H9 (cell line): ENCODE measurements around the gene TRAF7. TPM values are rescaled to one million over a fixed set of nuclear protein-coding genes. Genes with fewer than 3 reads are reported as not detected.

Experiments used
- DNase-seq: peaks from one replicate; pipeline ENCODE4 v3.0.0-alpha.2; 2017
- H2AFZ ChIP-seq: one replicate; pipeline ENCODE4 v1.6.1; 2013; ENCODE audit warnings: mild to moderate bottlenecking, low read length, control low read depth, moderate library complexity
- H2AK5ac ChIP-seq: 2 replicates; pipeline ENCODE4 v1.6.1; 2013; ENCODE audit warnings: low read length, control low read depth, mixed read lengths; ENCODE audit not compliant: insufficient read length
- H2BK120ac ChIP-seq: one replicate; pipeline ENCODE4 v1.6.1; 2013; ENCODE audit warnings: low read depth, mild to moderate bottlenecking, low read length, control low read depth, inconsistent platforms; ENCODE audit not compliant: poor library complexity, severe bottlenecking
- H2BK12ac ChIP-seq: 2 replicates; pipeline ENCODE4 v1.6.1; 2013; ENCODE audit warnings: low read length, control low read depth, mixed read lengths, low read depth; ENCODE audit not compliant: insufficient read length
- H2BK15ac ChIP-seq: 2 replicates; pipeline ENCODE4 v1.6.1; 2013; ENCODE audit warnings: low read depth, low read length, control low read depth
- H2BK20ac ChIP-seq: one replicate; pipeline ENCODE4 v1.6.1; 2013; ENCODE audit warnings: low read depth, mild to moderate bottlenecking, low read length, control low read depth, inconsistent platforms; ENCODE audit not compliant: poor library complexity, severe bottlenecking
- H2BK5ac ChIP-seq: 2 replicates; pipeline ENCODE4 v1.6.1; 2013; ENCODE audit warnings: low read length, control low read depth, mixed read lengths; ENCODE audit not compliant: insufficient read length
- H3K14ac ChIP-seq: 2 replicates; pipeline ENCODE4 v1.6.1; 2013; ENCODE audit warnings: low read length, control low read depth; ENCODE audit not compliant: insufficient read depth
- H3K18ac ChIP-seq: 2 replicates; pipeline ENCODE4 v1.6.1; 2013; ENCODE audit warnings: low read depth, mild to moderate bottlenecking, mixed read lengths, low read length, control low read depth; ENCODE audit not compliant: insufficient read length
- H3K23ac ChIP-seq: 2 replicates; pipeline ENCODE4 v1.6.1; 2013; ENCODE audit warnings: low read length, control low read depth, mixed read lengths, low read depth; ENCODE audit not compliant: insufficient read length
- H3K23me2 ChIP-seq: 2 replicates; pipeline ENCODE4 v1.6.1; 2013; ENCODE audit warnings: low read depth, mild to moderate bottlenecking, mixed read lengths, low read length, control low read depth; ENCODE audit not compliant: insufficient read length, poor library complexity, severe bottlenecking
- H3K27ac ChIP-seq: 2 replicates; pipeline ENCODE4 v1.5.1; 2013; ENCODE audit warnings: low read length, control low read depth, mixed read lengths, low read depth; ENCODE audit not compliant: insufficient read length
- H3K27me3 ChIP-seq: 2 replicates; pipeline ENCODE4 v1.6.1; 2013; ENCODE audit warnings: low read length, control low read depth, inconsistent platforms; ENCODE audit not compliant: insufficient read depth
- H3K4ac ChIP-seq: 2 replicates; pipeline ENCODE4 v1.6.1; 2013; ENCODE audit warnings: low read depth, mild to moderate bottlenecking, control low read depth, inconsistent platforms, low read length, moderate library complexity
- H3K4me1 ChIP-seq: 2 replicates; pipeline ENCODE4 v1.6.1; 2013; ENCODE audit warnings: low read length, control low read depth, inconsistent platforms; ENCODE audit not compliant: insufficient read depth
- H3K4me2 ChIP-seq: 2 replicates; pipeline ENCODE4 v1.6.1; 2013; ENCODE audit warnings: low read length, control low read depth, mixed read lengths; ENCODE audit not compliant: insufficient read length, insufficient read depth
- H3K56ac ChIP-seq: 2 replicates; pipeline ENCODE4 v1.6.1; 2013; ENCODE audit warnings: low read depth, mild to moderate bottlenecking, mixed read lengths, low read length, control low read depth; ENCODE audit not compliant: insufficient read length
- H3K79me1 ChIP-seq: 2 replicates; pipeline ENCODE4 v1.6.1; 2013; ENCODE audit warnings: low read depth, mild to moderate bottlenecking, moderate library complexity, low read length, control low read depth, inconsistent platforms; ENCODE audit not compliant: insufficient read depth, poor library complexity, severe bottlenecking
- H3K79me2 ChIP-seq: 2 replicates; pipeline ENCODE4 v1.6.1; 2013; ENCODE audit warnings: low read length, control low read depth, inconsistent platforms; ENCODE audit not compliant: insufficient read depth
- H3K9ac ChIP-seq: 2 replicates; pipeline ENCODE4 v1.6.1; 2013; ENCODE audit warnings: low read length, control low read depth, mixed read lengths; ENCODE audit not compliant: insufficient read length; ENCODE audit errors: extremely low read depth
- H3K9me3 ChIP-seq: one replicate; pipeline ENCODE4 v1.6.1; 2013; ENCODE audit warnings: low read depth, low read length, inconsistent platforms; ENCODE audit not compliant: control insufficient read depth
- H3T11ph ChIP-seq: one replicate; pipeline ENCODE4 v1.6.1; 2013; ENCODE audit warnings: mild to moderate bottlenecking, low read length, control low read depth, inconsistent platforms
- H4K20me1 ChIP-seq: one replicate; pipeline ENCODE4 v1.6.1; 2013; ENCODE audit not compliant: control insufficient read depth, insufficient read length, insufficient read depth
- H4K5ac ChIP-seq: 2 replicates; pipeline ENCODE4 v1.6.1; 2013; ENCODE audit warnings: low read depth, mild to moderate bottlenecking, mixed read lengths, low read length, control low read depth; ENCODE audit not compliant: insufficient read length
- H4K8ac ChIP-seq: replicated peaks from 2 replicates; pipeline ENCODE4 v1.6.1; 2013; ENCODE audit warnings: low read length, control low read depth, mixed read lengths, low read depth; ENCODE audit not compliant: insufficient read length
- H4K91ac ChIP-seq: 2 replicates; pipeline ENCODE4 v1.6.1; 2013; ENCODE audit warnings: low read depth, mild to moderate bottlenecking, moderate library complexity, mixed read lengths, low read length, control low read depth; ENCODE audit not compliant: insufficient read length
- H3K27ac Mint-ChIP-seq, 3 experiments: 2 replicates in 2 of 3; 3 replicates in 1 of 3; pipeline ENCODE4 v1.8.0; 2020 to 2021; ENCODE audit warnings: mixed read lengths in 3 of 3, mild to moderate bottlenecking in 1 of 3, moderate library complexity in 1 of 3
- H3K27me3 Mint-ChIP-seq: 2 replicates; pipeline ENCODE4 v1.8.0; 2021; ENCODE audit warnings: low read depth, mild to moderate bottlenecking, moderate library complexity, mixed read lengths
- H3K36me3 Mint-ChIP-seq, 3 experiments: 2 replicates in 2 of 3; 3 replicates in 1 of 3; pipeline ENCODE4 v1.8.0; 2020 to 2021; ENCODE audit warnings: low read depth in 3 of 3, mixed read lengths in 3 of 3; ENCODE audit not compliant: insufficient read depth in 1 of 3
- H3K4me1 Mint-ChIP-seq, 2 experiments: 2 replicates each; pipeline ENCODE4 v1.8.0; 2020; ENCODE audit warnings: mixed read lengths in 2 of 2
- H3K4me3 Mint-ChIP-seq, 2 experiments: 2 replicates in 1 of 2; 3 replicates in 1 of 2; pipeline ENCODE4 v1.8.0; 2020 to 2021; ENCODE audit warnings: mild to moderate bottlenecking in 2 of 2, mixed read lengths in 2 of 2, moderate library complexity in 1 of 2
- H3K9me3 Mint-ChIP-seq, 2 experiments: 2 replicates in 1 of 2; 3 replicates in 1 of 2; pipeline ENCODE4 v1.8.0; 2020; ENCODE audit warnings: mild to moderate bottlenecking in 2 of 2, mixed read lengths in 2 of 2, moderate library complexity in 1 of 2
- CTCF ChIP-seq: fragments of 200-600 bp; sonication (generic); conservative IDR thresholded peaks from 3 replicates; pipeline ENCODE4 v1.8.0; 2021; ENCODE audit warnings: antibody characterized with exemption, mild to moderate bottlenecking
- WGBS: extraction: QIAGEN DNeasy Blood & Tissue Kit; methylation state at CpG from one replicate; pipeline ENCODE4 v1.1.7; 2013; ENCODE audit warnings: missing lambda C conversion rate, low lambda C conversion rate, mixed read lengths; ENCODE audit not compliant: insufficient read length; ENCODE audit errors: extremely low coverage; 5-methylcytosine and 5-hydroxymethylcytosine counted together
- total RNA-seq: library from RNA; stranded (reverse); gene quantifications from 2 replicates; pipeline ENCODE4 v1.2.1, GENCODE V29; 2021

TRAF7 gene
- total RNA-seq, 1 experiment from 2014 or later, result 108 TPM

- no peaks in the 10 kb centered on the region for H3K4me1 Mint-ChIP-seq
Measured at GRCh38 chr16:2176047-2176446, 20.5 kb downstream of the TRAF7 start.

More at GRCh38 chr16:2176047-2176446, 20.5 kb downstream of the TRAF7 start:
- DNase-seq, result no peak
- no peak overlapping the region for H3K4me3 Mint-ChIP-seq
- Histone ChIP-seq H3K4ac (no peak overlapping the region), H2BK5ac (no peak overlapping the region), H3K79me1 (no peaks in the 10 kb centered on the region), H3K23me2 (peaks cover 4% of the 10 kb centered on the region), H3K14ac (no peak overlapping the region; the same call in 1 of the 2 replicates), H3K18ac (no peak overlapping the region), H3K79me2 (no peaks in the 10 kb centered on the region), H3K56ac (no peak overlapping the region), H3T11ph (no peak overlapping the region), H4K20me1 (no peaks in the 10 kb centered on the region), H3K27me3 (no peaks in the 10 kb centered on the region), H3K4me2 (no peak overlapping the region), H2BK15ac (no peak overlapping the region), H3K9ac (no peak overlapping the region), H2AFZ (no peak overlapping the region), H4K8ac (no peak overlapping the region), H2AK5ac (no peak overlapping the region), H3K4me1 (no peaks in the 10 kb centered on the region), H4K91ac (no peak overlapping the region), H2BK12ac (no peak overlapping the region), H3K27ac (no peak overlapping the region), H2BK120ac (no peak overlapping the region), H2BK20ac (no peak overlapping the region), H3K23ac (no peak overlapping the region), H4K5ac (no peak overlapping the region), H3K9me3 (no peaks in the 10 kb centered on the region)
- no peak overlapping the region for H3K27ac Mint-ChIP-seq
- TF ChIP-seq CTCF, result no peak
- no CpG with 5 or more reads among the region's 23 CpGs for WGBS
- H3K27me3 Mint-ChIP-seq, result no peaks in the 10 kb centered on the region
- H3K36me3 Mint-ChIP-seq, result peaks cover 11 to 44% (median 41%) of the 10 kb centered on the region in 3 experiments
- H3K9me3 Mint-ChIP-seq, result no peaks in the 10 kb centered on the region
